ENCODE measurements around the gene THAP11. TPM values are rescaled to one million over a fixed set of nuclear protein-coding genes. Genes with fewer than 3 reads are reported as not detected.

Gene THAP11
- total and polyA plus RNA-seq, 2 of the 13 experiments (the other 11 are each of a cell fraction or from before 2014, with no cell fraction given): 44.2 to 53.4 TPM

- TF ChIP-seq BCLAF1 (IDR thresholded peaks at IDR 0.05): no peak
- TF ChIP-seq ZSCAN21 (CRISPR knock-in tag; IDR thresholded peaks at IDR 0.05; ENCODE audit: borderline replicate concordance): peak; percentile 77; the same call in 1 of the 2 replicates
- TF ChIP-seq ATF7 (IDR thresholded peaks at IDR 0.05): no peak
- TF ChIP-seq ATF7 (CRISPR knock-in tag; IDR thresholded peaks at IDR 0.05): no peak
- TF ChIP-seq ZSCAN22 (CRISPR knock-in tag; IDR thresholded peaks at IDR 0.05): no peak
- TF ChIP-seq KDM2A (CRISPR knock-in tag; IDR thresholded peaks at IDR 0.05; ENCODE audit: borderline replicate concordance, low read depth): peak; percentile 80
- TF ChIP-seq KDM3A (CRISPR knock-in tag; IDR thresholded peaks at IDR 0.05; ENCODE audit: low read depth): peak; percentile 94; the same call in 1 of the 2 replicates
- peak; percentile 68; the same call in 1 of the 2 replicates for TF ChIP-seq KIAA2018 (CRISPR knock-in tag; IDR thresholded peaks at IDR 0.05; ENCODE audit: borderline replicate concordance)
- TF ChIP-seq SRF (IDR thresholded peaks at IDR 0.05; ENCODE audit: low read depth, low read length): 0 out of 2 replicates have a peak, but pooled peaks have one; percentile 57
- TF ChIP-seq STAT6 (CRISPR knock-in tag; IDR thresholded peaks at IDR 0.05; ENCODE audit: borderline replicate concordance): peak; percentile 87
- no peak for TF ChIP-seq ZBTB21 (CRISPR knock-in tag; IDR thresholded peaks at IDR 0.05)
- TF ChIP-seq TSC22D2 (CRISPR knock-in tag; IDR thresholded peaks at IDR 0.05; ENCODE audit: borderline replicate concordance): no peak; the same call in 1 of the 2 replicates
- no peak for TF ChIP-seq ZNF616 (CRISPR knock-in tag; IDR thresholded peaks at IDR 0.05; ENCODE audit: low read depth)
- no peak for TF ChIP-seq FOXK2 (IDR thresholded peaks at IDR 0.05)
- TF ChIP-seq ZBTB3 (CRISPR knock-in tag; IDR thresholded peaks at IDR 0.05; ENCODE audit: borderline replicate concordance, low read depth): no peak
- TF ChIP-seq ZNF891 (CRISPR knock-in tag; IDR thresholded peaks at IDR 0.05): peak; percentile 81; the same call in 1 of the 2 replicates
Measured at GRCh38 chr16:67841816-67842508, at the start of gene THAP11 (continued).

All from HepG2 (cell line).